Measurements from ENCODE around the gene DAPK1.

The DAPK1 gene

GRCh38 chr9:87667164-87667738, 169.6 kb downstream of the DAPK1 start:
- Histone ChIP-seq H3K4me2 (ENCODE audit: low read length) (no peak overlapping the region), H3K27me3 (ENCODE audit: low read depth, low read length) (no peaks in the 10 kb centered on the region), H2AFZ (ENCODE audit: low read depth, low read length) (no peak overlapping the region), H3K9me3 (ENCODE audit: insufficient read depth, low read length) (no peaks in the 10 kb centered on the region), H3K4me3 (ENCODE audit: low read length) (no peak overlapping the region), H3K9ac (ENCODE audit: low read length) (no peak overlapping the region), H3K27ac (ENCODE audit: low read length) (no peak overlapping the region), H3K4me1 (ENCODE audit: low read length) (no peaks in the 10 kb centered on the region), H3K36me3 (replicated peaks; ENCODE audit: low read depth, low read length) (no peaks in the 10 kb centered on the region), H3K79me2 (ENCODE audit: low read length) (no peaks in the 10 kb centered on the region), H4K20me1 (ENCODE audit: insufficient read depth, low read length) (no peaks in the 10 kb centered on the region)
- no peak for TF ChIP-seq EZH2phosphoT487 (IDR thresholded peaks at IDR 0.05; ENCODE audit: low read depth)
- TF ChIP-seq, protein P1, sequence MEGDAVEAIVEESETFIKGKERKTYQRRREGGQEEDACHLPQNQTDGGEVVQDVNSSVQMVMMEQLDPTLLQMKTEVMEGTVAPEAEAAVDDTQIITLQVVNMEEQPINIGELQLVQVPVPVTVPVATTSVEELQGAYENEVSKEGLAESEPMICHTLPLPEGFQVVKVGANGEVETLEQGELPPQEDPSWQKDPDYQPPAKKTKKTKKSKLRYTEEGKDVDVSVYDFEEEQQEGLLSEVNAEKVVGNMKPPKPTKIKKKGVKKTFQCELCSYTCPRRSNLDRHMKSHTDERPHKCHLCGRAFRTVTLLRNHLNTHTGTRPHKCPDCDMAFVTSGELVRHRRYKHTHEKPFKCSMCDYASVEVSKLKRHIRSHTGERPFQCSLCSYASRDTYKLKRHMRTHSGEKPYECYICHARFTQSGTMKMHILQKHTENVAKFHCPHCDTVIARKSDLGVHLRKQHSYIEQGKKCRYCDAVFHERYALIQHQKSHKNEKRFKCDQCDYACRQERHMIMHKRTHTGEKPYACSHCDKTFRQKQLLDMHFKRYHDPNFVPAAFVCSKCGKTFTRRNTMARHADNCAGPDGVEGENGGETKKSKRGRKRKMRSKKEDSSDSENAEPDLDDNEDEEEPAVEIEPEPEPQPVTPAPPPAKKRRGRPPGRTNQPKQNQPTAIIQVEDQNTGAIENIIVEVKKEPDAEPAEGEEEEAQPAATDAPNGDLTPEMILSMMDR (IDR thresholded peaks at IDR 0.05; ENCODE audit: low read depth, low read length), result peak; percentile 23; the same call in 1 of the 2 replicates

GRCh38 chr9:87668222-87668621, 170.6 kb downstream of the DAPK1 start:
- Histone ChIP-seq H4K20me1 (ENCODE audit: insufficient read depth, low read length) (no peaks in the 10 kb centered on the region), H3K36me3 (replicated peaks; ENCODE audit: low read depth, low read length) (no peaks in the 10 kb centered on the region), H3K4me1 (ENCODE audit: low read length) (no peaks in the 10 kb centered on the region), H3K4me3 (ENCODE audit: low read length) (no peak overlapping the region), H3K9ac (ENCODE audit: low read length) (no peak overlapping the region), H2AFZ (ENCODE audit: low read depth, low read length) (no peak overlapping the region), H3K4me2 (ENCODE audit: low read length) (no peak overlapping the region), H3K27ac (ENCODE audit: low read length) (no peak overlapping the region), H3K79me2 (ENCODE audit: low read length) (no peaks in the 10 kb centered on the region), H3K9me3 (ENCODE audit: insufficient read depth, low read length) (no peaks in the 10 kb centered on the region), H3K27me3 (ENCODE audit: low read depth, low read length) (no peaks in the 10 kb centered on the region)
- no peak for TF ChIP-seq EZH2phosphoT487 (IDR thresholded peaks at IDR 0.05; ENCODE audit: low read depth)
- TF ChIP-seq, protein P1 (IDR thresholded peaks at IDR 0.05; ENCODE audit: low read depth, low read length), result no peak

DNA sequence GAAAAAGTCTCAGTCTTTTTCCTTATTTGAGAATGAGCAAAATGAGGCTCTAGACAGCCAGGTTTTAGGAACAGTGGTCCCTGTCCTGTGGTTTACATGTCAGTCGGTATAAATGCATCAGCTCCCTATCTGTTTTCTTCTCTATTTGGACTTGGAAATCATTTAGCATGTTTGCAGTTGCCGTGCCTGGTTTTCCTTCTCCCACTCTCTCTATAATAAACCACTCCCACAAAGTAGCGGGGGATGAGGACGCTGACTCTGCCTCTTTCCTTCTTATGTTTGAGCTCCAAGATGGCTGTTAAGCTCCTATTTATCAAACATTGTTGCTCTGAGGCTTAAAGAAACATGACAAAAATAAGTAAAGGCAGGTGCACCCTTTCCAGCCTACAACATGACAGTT, 171.1 kb downstream of the DAPK1 start:
- no peak for TF ChIP-seq EZH2phosphoT487 (IDR thresholded peaks at IDR 0.05; ENCODE audit: low read depth)
- TF ChIP-seq, protein P1 (IDR thresholded peaks at IDR 0.05; ENCODE audit: low read depth, low read length), result no peak
- H3K9me3 ChIP-seq (ENCODE audit: insufficient read depth, low read length), result no peaks in the 10 kb centered on the region
- no peak overlapping the region for H3K4me3 ChIP-seq (ENCODE audit: low read length)
- no peak overlapping the region for H2AFZ ChIP-seq (ENCODE audit: low read depth, low read length)
- no peaks in the 10 kb centered on the region for H3K79me2 ChIP-seq (ENCODE audit: low read length)
- H3K27me3 ChIP-seq (ENCODE audit: low read depth, low read length), result no peaks in the 10 kb centered on the region
- H3K36me3 ChIP-seq (replicated peaks; ENCODE audit: low read depth, low read length), result no peaks in the 10 kb centered on the region
- H3K4me2 ChIP-seq (ENCODE audit: low read length), result no peak overlapping the region
- H3K9ac ChIP-seq (ENCODE audit: low read length), result no peak overlapping the region
- no peak overlapping the region for H3K27ac ChIP-seq (ENCODE audit: low read length)
- H3K4me1 ChIP-seq (ENCODE audit: low read length), result no peaks in the 10 kb centered on the region
- no peaks in the 10 kb centered on the region for H4K20me1 ChIP-seq (ENCODE audit: insufficient read depth, low read length)

DNA sequence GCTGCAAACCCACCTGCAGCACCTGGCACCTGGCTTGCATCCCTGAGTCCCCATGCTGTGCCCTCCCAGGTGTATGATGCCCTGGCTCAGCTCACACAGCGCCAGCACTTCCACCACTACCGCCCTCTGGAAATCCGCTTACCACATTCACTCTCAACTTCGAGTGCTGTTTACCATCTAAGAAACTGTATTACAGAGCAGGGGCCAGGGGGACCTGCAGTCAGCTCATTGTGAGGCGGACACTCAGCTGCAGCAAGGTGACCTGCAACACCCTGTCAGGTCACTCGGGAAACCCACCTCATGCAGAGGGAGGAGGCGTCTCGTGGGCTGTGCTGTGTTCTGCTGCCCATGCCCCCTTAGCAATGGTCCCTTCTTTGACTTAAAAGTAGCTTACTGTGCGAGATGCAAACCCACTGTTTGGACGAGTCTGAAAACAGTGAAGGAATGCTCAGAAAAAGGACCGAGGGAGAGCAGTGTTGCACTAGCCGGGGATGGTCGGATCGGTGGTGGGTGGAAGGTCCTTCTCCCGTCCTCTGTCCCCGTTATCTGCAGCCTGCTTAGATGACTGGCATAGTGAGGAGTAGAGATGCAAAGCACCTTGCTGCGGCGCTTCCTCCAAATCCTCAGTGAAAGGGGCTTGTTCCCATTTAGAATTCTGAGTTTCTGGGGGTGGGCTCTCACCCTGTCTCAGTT, 173.1 kb downstream of the DAPK1 start:
- no peak overlapping the region for H3K27ac ChIP-seq (ENCODE audit: low read length)
- H2AFZ ChIP-seq (ENCODE audit: low read depth, low read length), result no peak overlapping the region
- TF ChIP-seq, protein P1 (IDR thresholded peaks at IDR 0.05; ENCODE audit: low read depth, low read length), result no peak
- no peak for TF ChIP-seq EZH2phosphoT487 (IDR thresholded peaks at IDR 0.05; ENCODE audit: low read depth)
- no peak overlapping the region for H3K4me3 ChIP-seq (ENCODE audit: low read length)
- H3K4me1 ChIP-seq (ENCODE audit: low read length), result no peaks in the 10 kb centered on the region
- H3K4me2 ChIP-seq (ENCODE audit: low read length), result no peak overlapping the region
- H3K9ac ChIP-seq (ENCODE audit: low read length), result no peak overlapping the region
- no peaks in the 10 kb centered on the region for H3K9me3 ChIP-seq (ENCODE audit: insufficient read depth, low read length)
- H3K36me3 ChIP-seq (replicated peaks; ENCODE audit: low read depth, low read length), result no peaks in the 10 kb centered on the region
- no peaks in the 10 kb centered on the region for H4K20me1 ChIP-seq (ENCODE audit: insufficient read depth, low read length)
- no peaks in the 10 kb centered on the region for H3K79me2 ChIP-seq (ENCODE audit: low read length)
- no peaks in the 10 kb centered on the region for H3K27me3 ChIP-seq (ENCODE audit: low read depth, low read length)
